DMS53 (cell line): ENCODE measurements around the gene ZSCAN5A.
"Not testable (repeated sequence)": the region's sequence is repeated elsewhere in the genome, so short reads cannot be mapped to it uniquely, and the experiment has no call there.

Experiments used
- DNase-seq: peaks from one replicate; lab custom pipeline; 2025; lab: John Stamatoyannopoulos, UW

The ZSCAN5A gene

DNA sequence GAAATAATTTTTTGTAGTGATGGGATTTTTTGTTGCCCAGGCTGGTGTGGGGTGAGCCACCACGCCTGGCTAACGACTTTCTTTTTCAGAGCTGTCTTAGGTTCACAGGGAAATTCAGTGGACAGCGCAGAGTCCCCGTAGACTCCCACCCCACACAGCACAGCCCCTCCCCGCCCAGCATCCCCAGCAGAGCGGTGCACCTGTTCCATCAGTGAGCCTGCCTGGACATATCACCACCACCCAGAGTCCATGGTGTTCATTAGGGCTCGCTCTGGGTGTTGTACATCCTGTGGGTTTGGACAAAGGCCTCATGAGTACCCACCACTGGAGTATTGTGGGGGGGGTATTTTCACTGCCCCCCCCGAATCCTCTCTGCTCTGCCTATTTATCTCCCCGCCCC lies 104.6 kb downstream of the ZSCAN5A start:
- DNase-seq: not testable (repeated sequence)

DNA sequence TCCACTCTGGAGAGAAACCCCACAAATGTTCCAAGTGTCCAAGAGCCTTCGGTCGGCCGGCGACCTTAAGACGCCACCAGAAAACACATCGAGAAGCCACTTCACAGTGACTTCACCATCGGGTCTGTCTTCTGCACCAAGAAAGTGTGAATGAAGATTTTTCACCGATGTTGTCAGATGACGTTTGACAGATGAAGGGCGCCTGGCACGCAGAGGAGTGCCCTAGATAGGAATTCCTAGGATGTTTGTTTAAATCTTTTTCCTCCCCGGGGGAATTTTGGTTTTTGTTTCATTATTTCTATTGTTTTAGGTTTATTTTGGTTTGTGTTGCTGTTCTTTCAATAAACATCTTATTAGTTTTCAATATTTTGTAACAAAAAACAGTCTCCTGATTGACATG lies 105.5 kb downstream of the ZSCAN5A start:
- DNase-seq: no peak

DNA sequence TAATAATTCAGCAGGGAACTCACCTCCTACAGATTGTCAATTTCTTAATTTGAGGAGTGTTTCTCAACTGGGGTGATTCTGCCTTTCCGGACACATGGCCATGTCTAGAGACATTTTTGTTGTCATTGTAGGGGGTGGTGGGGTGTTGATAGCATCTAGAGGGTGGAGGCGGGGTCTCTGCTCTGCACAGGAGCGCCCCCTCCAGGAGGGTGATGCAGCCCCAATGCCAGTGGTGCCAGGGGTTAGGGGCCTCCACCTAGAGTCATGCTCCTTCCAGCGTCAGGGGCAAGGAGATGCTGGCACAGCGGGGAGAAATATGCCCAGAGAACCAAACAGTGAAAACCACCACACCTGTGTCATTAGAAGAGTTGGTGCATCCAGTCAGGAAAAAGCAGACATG lies 107.1 kb downstream of the ZSCAN5A start:
- DNase-seq: not testable (repeated sequence)

GRCh38 chr19:56201973-56202372 lies 112.7 kb downstream of the ZSCAN5A start, which contains the start of gene ZSCAN5C:
Gene ZSCAN5C, plus strand, starts transcription at chr19:56202273. Its CDS starts 3,641 bp downstream, at chr19:56205914.
- no peak for DNase-seq

DNA sequence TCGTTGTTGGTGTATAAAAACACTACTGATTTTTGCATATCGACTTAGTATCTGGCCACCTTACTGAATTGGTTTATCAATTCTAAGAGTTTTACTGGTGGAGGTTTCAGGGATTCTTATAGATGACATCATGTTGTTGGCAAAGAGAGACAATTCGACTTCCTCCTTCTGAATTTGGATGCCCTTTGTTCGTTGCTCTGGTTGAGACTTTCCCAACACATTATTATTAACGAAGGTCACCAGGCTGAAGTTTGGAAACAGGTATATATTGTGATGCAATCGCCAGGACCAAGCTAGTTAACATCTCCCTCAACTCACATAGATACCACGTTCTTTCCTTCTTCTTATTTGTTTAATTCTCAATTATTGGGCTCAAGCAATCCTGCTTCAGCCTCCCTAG lies 115.0 kb downstream of the ZSCAN5A start:
- DNase-seq: no peak

GRCh38 chr19:56197646-56198045 lies 117.0 kb downstream of the ZSCAN5A start, which contains the start of gene ZSCAN5B:
Gene ZSCAN5B, minus strand, starts transcription at chr19:56197783. Its CDS starts 4,731 bp downstream, at chr19:56193052.
- DNase-seq: not testable (repeated sequence)

DNA sequence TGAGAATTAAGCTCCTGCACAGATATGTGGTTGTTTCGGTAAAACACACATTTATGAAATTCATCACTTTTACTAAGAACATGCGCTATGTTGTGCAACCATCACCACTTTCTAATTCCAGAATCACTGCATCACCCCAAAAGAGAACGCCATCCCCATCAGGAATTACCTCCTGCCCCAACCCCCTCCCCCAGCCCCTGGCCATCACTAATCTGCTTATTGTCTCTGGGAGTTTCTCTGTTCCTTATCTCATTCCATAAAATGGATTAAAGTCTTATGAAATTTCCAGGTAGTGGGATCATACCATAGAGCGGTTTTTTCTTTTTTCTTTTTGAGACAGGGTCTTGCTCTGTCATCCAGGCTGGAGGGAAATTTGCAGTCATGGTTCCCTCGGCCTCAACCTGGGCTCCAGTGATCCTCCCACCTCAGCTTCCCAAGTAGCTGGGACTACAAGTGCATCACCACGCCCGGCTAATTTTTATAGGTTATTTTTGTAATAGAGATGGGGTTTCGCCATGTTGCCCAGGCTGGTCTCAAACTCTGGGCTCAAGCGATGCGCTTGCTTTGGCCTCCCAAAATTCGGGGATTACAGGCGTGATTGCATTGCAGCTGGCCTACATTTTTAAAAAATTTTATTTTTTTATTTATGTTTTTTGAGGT lies 120.5 kb downstream of the ZSCAN5A start:
- DNase-seq: no peak

DNA sequence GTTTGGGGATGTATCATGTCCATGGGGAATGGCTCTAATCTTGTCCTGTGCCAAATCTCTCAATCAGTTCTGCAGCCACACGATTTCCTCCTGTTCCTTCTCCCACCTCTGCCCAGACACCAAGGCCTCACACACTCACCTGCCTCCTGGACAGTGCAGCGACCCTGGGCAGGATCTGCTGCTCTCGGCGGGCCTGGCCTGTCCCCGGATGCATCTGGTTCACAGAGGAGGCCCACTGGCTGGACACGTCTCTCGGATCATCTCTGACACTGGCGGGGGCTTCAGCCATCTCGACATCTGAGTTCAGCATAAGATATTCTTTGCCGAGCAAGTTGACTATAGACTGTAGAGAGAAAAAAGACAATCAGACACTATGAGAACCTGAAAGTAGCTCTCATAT lies 122.9 kb downstream of the ZSCAN5A start:
- no peak for DNase-seq

- no peak for DNase-seq
Observed at GRCh38 chr19:56191115-56191514, 123.5 kb downstream of the ZSCAN5A start.

DNA sequence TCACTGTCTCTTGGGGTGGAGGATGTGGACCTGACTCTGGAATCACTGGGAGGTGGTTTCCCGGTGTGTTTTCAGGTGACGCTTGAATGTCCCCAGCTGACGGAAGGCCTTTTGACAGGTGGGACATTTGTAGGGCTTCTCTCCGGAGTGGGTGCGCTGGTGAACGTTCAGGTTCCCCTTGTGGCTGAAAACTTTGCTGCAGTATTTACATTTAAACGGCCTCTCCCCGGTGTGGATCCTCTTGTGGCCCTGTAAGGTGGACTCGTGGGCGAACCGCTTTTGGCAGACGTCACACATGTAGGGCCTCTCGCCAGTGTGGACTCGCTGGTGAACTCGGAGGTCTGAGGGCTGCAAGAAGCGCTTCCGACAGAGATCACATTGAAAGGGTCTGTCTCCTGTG lies 124.9 kb downstream of the ZSCAN5A start:
- peak; percentile 37 for DNase-seq

DNA sequence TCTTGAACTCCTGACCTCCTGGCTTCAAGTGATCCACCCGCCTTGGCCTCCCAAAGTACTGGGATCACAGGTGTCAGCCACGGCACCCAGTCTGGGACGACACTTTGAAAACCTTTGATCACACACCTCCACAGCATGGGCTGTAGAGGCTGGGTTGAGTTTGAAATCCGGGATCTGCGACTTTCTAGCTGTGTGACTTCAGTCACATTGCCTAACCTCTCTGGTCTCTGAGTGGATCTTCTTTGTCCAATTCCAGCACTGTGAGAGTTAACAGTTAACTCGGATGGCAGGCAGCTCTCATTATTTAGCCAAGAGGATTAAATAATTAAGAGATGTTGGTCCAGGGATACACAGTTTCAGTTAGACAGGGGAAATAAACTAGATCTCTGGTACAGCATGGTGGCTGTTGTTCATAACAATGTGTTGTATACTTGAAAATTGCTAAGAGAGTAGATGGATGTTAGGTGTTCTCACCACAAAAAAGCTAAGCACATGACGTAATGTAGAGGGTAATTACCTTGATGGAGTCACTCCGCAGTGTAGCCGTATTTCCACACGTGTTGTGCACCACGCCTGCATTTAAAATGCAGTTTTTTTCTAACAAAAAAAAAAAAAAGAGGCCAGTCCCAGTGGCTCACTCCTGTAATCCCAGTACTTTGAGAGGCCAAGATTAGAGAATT lies 136.9 kb downstream of the ZSCAN5A start:
- peak; percentile 46 for DNase-seq

GRCh38 chr19:56176881-56177280 lies 137.8 kb downstream of the ZSCAN5A start:
- DNase-seq: peak; percentile 78

DNA sequence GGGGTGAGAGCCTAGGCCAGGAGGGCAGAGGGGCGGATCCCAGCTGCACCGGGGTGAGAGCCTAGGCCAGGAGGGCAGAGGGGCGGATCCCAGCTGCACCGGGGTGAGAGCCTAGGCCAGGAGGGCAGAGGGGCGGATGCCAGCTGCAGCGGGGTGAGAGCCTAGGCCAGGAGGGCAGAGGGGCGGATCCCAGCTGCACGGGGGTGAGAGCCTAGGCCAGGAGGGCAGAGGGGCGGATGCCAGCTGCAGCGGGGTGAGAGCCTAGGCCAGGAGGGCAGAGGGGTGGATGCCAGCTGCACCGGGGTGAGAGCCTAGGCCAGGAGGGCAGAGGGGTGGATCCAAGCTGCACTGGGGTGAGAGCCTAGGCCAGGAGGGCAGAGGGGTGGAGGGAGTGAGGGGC lies 138.3 kb downstream of the ZSCAN5A start:
- DNase-seq: not testable (repeated sequence)

DNA sequence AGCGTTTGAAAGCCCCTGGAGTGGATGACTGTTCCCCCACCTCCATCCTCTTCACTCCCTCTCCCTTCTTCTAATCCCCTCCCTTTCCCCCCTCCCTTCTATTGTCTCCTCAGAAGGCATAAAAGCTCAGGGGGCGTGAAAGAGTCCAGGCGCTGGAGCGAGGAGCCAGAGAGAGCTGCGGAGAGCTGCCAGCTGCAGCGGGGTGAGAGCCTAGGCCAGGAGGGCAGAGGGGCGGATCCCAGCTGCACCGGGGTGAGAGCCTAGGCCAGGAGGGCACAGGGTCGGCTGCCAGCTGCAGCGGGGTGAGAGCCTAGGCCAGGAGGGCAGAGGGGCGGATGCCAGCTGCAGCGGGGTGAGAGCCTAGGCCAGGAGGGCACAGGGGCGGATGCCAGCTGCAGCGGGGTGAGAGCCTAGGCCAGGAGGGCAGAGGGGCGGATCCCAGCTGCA lies 138.8 kb downstream of the ZSCAN5A start, which contains the start of gene GALP:
Gene GALP, plus strand, starts transcription at position 148 of the 447 bp plus-strand sequence. CDS start 1,101 bp downstream, outside the sequence.
- DNase-seq: not testable (repeated sequence)

DNA sequence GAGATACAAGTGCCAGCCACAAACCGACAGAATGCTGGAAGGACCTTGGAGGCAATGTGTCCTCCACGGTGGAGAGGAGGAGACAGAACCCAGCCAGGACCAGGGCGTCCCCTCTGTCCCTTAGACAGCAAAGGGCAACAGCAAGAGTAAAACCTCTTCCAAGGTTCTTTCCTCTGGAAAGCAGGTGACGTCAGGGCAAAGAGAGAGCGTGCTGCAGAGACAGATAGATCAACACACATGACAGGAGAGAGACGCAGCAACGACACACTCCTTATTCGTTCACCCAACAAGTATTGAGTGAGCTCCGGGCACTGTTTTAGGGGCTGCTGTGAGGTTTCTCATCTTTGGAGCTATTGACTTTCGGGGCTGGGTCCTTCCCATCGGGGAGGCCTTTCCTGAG lies 140.1 kb downstream of the ZSCAN5A start:
- peak; percentile 26 for DNase-seq

- no peak for DNase-seq
Observed at GRCh38 chr19:56174086-56174485, 140.6 kb downstream of the ZSCAN5A start.
